Measurements from ENCODE around the gene ULK2. TPM values are rescaled to one million over a fixed set of nuclear protein-coding genes. Genes with fewer than 3 reads are reported as not detected.

Gene ULK2
- total RNA-seq, 1 donor from 2014 or later: 15.7 TPM

GRCh38 chr17:19880393-19880792 is 12.7 kb upstream of the ULK2 start:
- TF ChIP-seq CTCF (IDR thresholded peaks at IDR 0.05; ENCODE audit: unreplicated experiment): no peak
- no peak for DNase-seq (ENCODE audit: low spot score)
- Mint-ChIP-seq H3K27ac (ENCODE audit: unreplicated experiment) (no peak overlapping the region), H3K9me3 (ENCODE audit: unreplicated experiment) (no peaks in the 10 kb centered on the region), H3K4me1 (ENCODE audit: unreplicated experiment) (no peaks in the 10 kb centered on the region), H3K4me3 (ENCODE audit: unreplicated experiment) (no peak overlapping the region), H3K27me3 (ENCODE audit: unreplicated experiment) (no peaks in the 10 kb centered on the region), H3K36me3 (ENCODE audit: low read depth, unreplicated experiment) (no peaks in the 10 kb centered on the region)

- no peaks in the 10 kb centered on the region for H3K9me3 Mint-ChIP-seq (ENCODE audit: unreplicated experiment)
- no peaks in the 10 kb centered on the region for H3K27me3 Mint-ChIP-seq (ENCODE audit: unreplicated experiment)
- H3K4me1 Mint-ChIP-seq (ENCODE audit: unreplicated experiment): no peaks in the 10 kb centered on the region
- no peak for DNase-seq (ENCODE audit: low spot score)
- no peaks in the 10 kb centered on the region for H3K36me3 Mint-ChIP-seq (ENCODE audit: low read depth, unreplicated experiment)
- no peak overlapping the region for H3K4me3 Mint-ChIP-seq (ENCODE audit: unreplicated experiment)
- TF ChIP-seq CTCF (IDR thresholded peaks at IDR 0.05; ENCODE audit: unreplicated experiment): no peak
- no peak overlapping the region for H3K27ac Mint-ChIP-seq (ENCODE audit: unreplicated experiment)
These were observed 9.7 kb upstream of the ULK2 start for GRCh38 chr17:19877364-19877945.

GRCh38 chr17:19876529-19877161 is 8.9 kb upstream of the ULK2 start:
- DNase-seq (ENCODE audit: low spot score): no peak
- H3K4me1 Mint-ChIP-seq (ENCODE audit: unreplicated experiment): no peaks in the 10 kb centered on the region
- no peak overlapping the region for H3K4me3 Mint-ChIP-seq (ENCODE audit: unreplicated experiment)
- H3K27ac Mint-ChIP-seq (ENCODE audit: unreplicated experiment): no peak overlapping the region
- H3K9me3 Mint-ChIP-seq (ENCODE audit: unreplicated experiment): no peaks in the 10 kb centered on the region
- no peak for TF ChIP-seq CTCF (IDR thresholded peaks at IDR 0.05; ENCODE audit: unreplicated experiment)
- H3K36me3 Mint-ChIP-seq (ENCODE audit: low read depth, unreplicated experiment): no peaks in the 10 kb centered on the region
- H3K27me3 Mint-ChIP-seq (ENCODE audit: unreplicated experiment): no peaks in the 10 kb centered on the region

- no peak overlapping the region for H3K27ac Mint-ChIP-seq (ENCODE audit: unreplicated experiment)
- H3K36me3 Mint-ChIP-seq (ENCODE audit: low read depth, unreplicated experiment): no peaks in the 10 kb centered on the region
- peaks cover 3% of the 10 kb centered on the region for H3K27me3 Mint-ChIP-seq (ENCODE audit: unreplicated experiment)
- H3K4me3 Mint-ChIP-seq (ENCODE audit: unreplicated experiment): no peak overlapping the region
- no peak for TF ChIP-seq CTCF (IDR thresholded peaks at IDR 0.05; ENCODE audit: unreplicated experiment)
- H3K4me1 Mint-ChIP-seq (ENCODE audit: unreplicated experiment): no peaks in the 10 kb centered on the region
- H3K9me3 Mint-ChIP-seq (ENCODE audit: unreplicated experiment): no peaks in the 10 kb centered on the region
- no peak for DNase-seq (ENCODE audit: low spot score)
These were observed 6.5 kb upstream of the ULK2 start for GRCh38 chr17:19874256-19874655.

- H3K27me3 Mint-ChIP-seq (ENCODE audit: unreplicated experiment): peaks cover 6% of the 10 kb centered on the region
- H3K4me3 Mint-ChIP-seq (ENCODE audit: unreplicated experiment): no peak overlapping the region
- no peaks in the 10 kb centered on the region for H3K9me3 Mint-ChIP-seq (ENCODE audit: unreplicated experiment)
- no peak overlapping the region for H3K27ac Mint-ChIP-seq (ENCODE audit: unreplicated experiment)
- H3K4me1 Mint-ChIP-seq (ENCODE audit: unreplicated experiment): no peaks in the 10 kb centered on the region
- no peaks in the 10 kb centered on the region for H3K36me3 Mint-ChIP-seq (ENCODE audit: low read depth, unreplicated experiment)
- no peak for TF ChIP-seq CTCF (IDR thresholded peaks at IDR 0.05; ENCODE audit: unreplicated experiment)
- no peak for DNase-seq (ENCODE audit: low spot score)
These were observed 5.6 kb upstream of the ULK2 start for GRCh38 chr17:19873346-19873745.

All from endothelial cell (in vitro differentiated cells).